Stimulated activated CD8-positive, alpha-beta memory T cell treated with anti-CD3 and anti-CD28 coated beads, Interleukin-12 subunit alpha, Interleukin-12 subunit beta, amount 100 ng/mL, for 1 hour (primary cell): ENCODE results near the gene GMEB1.
A peak's percentile ranks its signal among the peaks of the same experiment; 100 is the strongest.
"Not testable (repeated sequence)": the region's sequence is repeated elsewhere in the genome, so short reads cannot be mapped to it uniquely, and the experiment has no call there.

Experiments used
- DNase-seq: peaks from one replicate; pipeline ENCODE4 v3.0.0-alpha.2; 2020; ENCODE audit warnings: low read depth

GMEB1 gene

GRCh38 chr1:28668191-28668955 lies at the start of gene GMEB1:
Gene GMEB1, plus strand, starts transcription at chr1:28668784. Its CDS starts 14,829 bp downstream, at chr1:28683613.
- peak; percentile 73 for DNase-seq

GRCh38 chr1:28631713-28632112 lies 36.9 kb upstream of the GMEB1 start:
- DNase-seq: no peak

- no peak for DNase-seq
Measured at GRCh38 chr1:28632560-28632959, 36.0 kb upstream of the GMEB1 start.

GRCh38 chr1:28640766-28641165 lies 27.8 kb upstream of the GMEB1 start:
- DNase-seq: no peak

- no peak for DNase-seq
Measured at GRCh38 chr1:28642056-28642846, 26.3 kb upstream of the GMEB1 start.

- DNase-seq: peak; percentile 84
Measured at GRCh38 chr1:28642847-28643635, 25.5 kb upstream of the GMEB1 start, which contains the start of gene TAF12. Gene TAF12, minus strand, starts transcription at chr1:28643067. Its CDS starts 20,986 bp downstream, at chr1:28622081.

- no peak for DNase-seq
Measured at GRCh38 chr1:28644494-28644893, 24.1 kb upstream of the GMEB1 start.

- not testable (repeated sequence) for DNase-seq
Measured at GRCh38 chr1:28645406-28645805, 23.2 kb upstream of the GMEB1 start.

- DNase-seq: no peak
Measured at GRCh38 chr1:28646040-28646439, 22.5 kb upstream of the GMEB1 start.

- peak; percentile 81 for DNase-seq
Measured at GRCh38 chr1:28648008-28648473, 20.5 kb upstream of the GMEB1 start.

GRCh38 chr1:28648474-28649198 lies 19.9 kb upstream of the GMEB1 start, which contains the start of gene RNU11:
Gene RNU11, plus strand, starts transcription at chr1:28648600.
- peak; percentile 82 for DNase-seq

GRCh38 chr1:28653063-28653462 lies 15.5 kb upstream of the GMEB1 start:
- DNase-seq: not testable (repeated sequence)

GRCh38 chr1:28653870-28654269 lies 14.7 kb upstream of the GMEB1 start:
- not testable (repeated sequence) for DNase-seq

- DNase-seq: not testable (repeated sequence)
Measured at GRCh38 chr1:28655448-28656311, 12.9 kb upstream of the GMEB1 start.

GRCh38 chr1:28656335-28656734 lies 12.2 kb upstream of the GMEB1 start:
- no peak for DNase-seq

- DNase-seq: no peak
Measured at GRCh38 chr1:28663871-28664470, 4.6 kb upstream of the GMEB1 start.

GRCh38 chr1:28666806-28667205 lies 1.8 kb upstream of the GMEB1 start:
- no peak for DNase-seq

GRCh38 chr1:28668956-28669723 lies 556 bp downstream of the GMEB1 start:
- DNase-seq: no peak

- DNase-seq: no peak
Measured at GRCh38 chr1:28671254-28671780, 2.7 kb downstream of the GMEB1 start.
